Stimulated activated CD4-positive, alpha-beta T cell treated with anti-CD3 and anti-CD28 coated beads, Interleukin-1b, Interleukin-23, amount 100 ng/mL, for 4 hours (primary cell): Measurements from ENCODE around the gene HOXA4.

Experiments used
- DNase-seq, 2 donors: peaks; one replicate each; pipeline ENCODE4 v3.0.0-alpha.2; 2020; ENCODE audit warnings: low read depth in 2 of 2

Gene HOXA4

DNA sequence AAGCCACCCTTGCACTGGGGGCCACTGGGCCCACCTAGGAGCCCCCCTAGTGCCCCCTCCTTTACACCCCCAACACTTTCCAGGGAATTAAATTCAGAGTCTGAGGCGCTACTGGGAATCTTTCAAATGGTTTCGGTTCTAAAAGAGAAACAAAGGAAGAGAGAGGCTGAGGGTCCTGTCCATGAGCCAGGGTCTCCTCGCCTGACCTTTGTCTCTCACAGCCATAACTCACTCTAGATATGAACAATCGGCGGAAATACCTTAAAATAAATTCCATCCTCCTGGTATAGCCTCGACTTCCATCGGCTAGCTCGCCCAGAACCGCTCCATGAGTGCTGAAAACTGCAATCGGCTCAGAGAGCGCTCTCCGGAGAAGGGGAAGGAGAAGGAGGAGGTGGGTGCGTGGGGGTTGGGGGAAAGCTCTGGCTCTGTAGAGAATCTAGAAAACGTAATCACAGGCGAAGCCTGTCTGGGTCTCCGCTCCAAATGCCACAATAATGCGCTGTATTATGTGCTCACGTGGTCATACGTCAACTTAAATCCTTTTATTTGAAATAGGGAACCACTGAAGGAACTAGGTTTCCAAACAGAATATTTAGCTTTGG lies 12.6 kb downstream of the HOXA4 start:
- no peak for DNase-seq

DNA sequence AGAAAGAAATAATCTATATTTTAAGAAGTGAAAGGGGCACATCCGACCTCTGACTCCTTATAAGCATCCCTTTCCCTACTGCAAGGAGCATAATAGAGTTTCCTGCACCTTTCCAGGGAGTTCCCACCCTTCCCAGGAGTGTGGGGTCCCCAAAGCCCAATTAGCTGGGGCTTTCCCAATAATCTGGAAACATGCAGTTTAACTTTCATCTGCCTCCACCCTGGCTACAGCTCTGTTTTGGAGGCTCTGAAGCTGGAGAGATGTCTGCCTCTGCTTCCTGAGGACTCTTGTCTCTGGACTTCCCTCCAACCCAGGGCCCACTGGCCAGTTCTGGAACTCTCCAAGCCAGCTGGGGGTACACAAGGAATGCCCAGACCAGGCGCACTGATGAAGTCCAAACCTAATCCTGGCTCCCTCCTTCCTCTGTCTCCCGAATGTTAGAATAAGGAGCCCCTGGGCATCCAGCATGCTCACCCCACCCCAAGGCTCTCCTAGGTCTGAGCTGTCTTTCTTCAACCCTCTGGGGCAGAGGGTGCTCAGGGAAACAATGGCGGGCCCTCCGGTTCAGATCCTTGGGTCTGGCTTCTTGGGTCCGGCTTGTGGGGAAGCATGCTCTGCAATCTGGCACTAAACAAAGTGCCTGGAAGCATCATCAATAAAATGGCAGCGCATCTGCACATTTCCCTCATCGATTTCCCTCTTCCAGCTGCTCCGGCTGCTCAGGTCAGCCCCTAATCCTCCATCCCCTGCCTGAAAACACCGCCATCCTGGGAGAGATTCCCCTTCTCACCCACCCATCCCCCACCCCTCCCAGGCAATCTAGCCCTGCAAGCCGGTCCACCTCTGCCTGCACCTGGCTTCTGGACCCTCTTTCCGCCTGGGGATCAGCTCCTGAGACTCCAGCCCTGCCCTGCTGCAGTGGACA lies 13.3 kb downstream of the HOXA4 start:
- DNase-seq: no peak

- DNase-seq: no peak
Measured at GRCh38 chr7:27116031-27116961, 14.3 kb downstream of the HOXA4 start.

- DNase-seq: no peak
Measured at GRCh38 chr7:27115221-27116026, 15.1 kb downstream of the HOXA4 start.

DNA sequence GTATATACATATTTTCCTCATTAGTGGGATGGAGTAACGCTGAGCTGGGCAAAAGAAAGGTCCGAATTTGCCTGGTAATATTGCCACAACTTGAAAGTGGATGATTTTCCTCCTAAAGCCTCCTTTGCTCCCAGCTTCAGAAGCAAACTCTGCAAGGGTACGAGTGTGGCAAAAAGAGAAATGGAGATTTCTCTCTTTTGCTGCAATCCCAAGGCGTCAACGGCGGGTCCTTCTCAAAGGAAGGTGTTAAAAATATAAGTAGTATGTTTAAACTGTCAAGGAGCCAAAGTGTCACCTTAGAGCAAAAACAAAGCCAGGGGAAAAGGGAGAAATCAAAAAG lies 15.7 kb downstream of the HOXA4 start:
- no peak for DNase-seq

DNA sequence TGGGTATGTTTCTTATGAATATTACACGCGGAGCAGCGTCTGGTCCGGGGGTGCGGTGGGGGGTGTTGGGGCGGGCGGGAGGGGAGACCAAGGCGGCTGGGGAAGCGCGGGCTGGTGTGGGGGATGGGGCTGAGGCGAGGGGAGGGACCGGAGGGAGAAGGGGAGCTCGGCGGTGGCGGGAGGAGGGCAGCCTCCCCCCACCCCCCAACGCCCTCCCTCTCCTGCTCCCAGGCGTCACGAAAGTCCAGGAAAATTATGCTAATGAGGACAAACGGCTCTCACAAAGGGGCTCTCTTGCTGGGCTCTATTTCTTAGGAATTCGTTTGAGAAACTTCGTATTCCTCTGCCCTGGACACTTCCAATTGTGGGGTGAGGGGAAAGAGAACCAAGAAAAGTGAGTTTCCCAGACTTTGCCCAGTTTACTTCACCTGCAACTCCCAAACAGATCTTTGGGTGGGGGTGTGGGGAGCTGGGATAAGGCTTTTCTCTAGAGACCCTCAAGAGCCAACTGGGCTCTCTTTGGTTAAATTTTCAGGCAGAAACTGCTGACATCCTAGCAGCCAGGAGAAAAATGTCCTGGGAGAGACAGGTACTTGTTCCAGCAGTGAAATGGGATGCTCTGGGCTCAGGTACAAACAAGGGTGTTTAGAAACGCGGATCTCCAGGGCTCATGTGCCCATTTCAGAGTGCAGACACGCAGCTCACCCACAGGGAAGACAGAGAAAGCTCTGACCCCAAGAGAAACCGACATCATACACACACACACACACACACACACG lies 16.4 kb downstream of the HOXA4 start:
- DNase-seq: no peak

DNA sequence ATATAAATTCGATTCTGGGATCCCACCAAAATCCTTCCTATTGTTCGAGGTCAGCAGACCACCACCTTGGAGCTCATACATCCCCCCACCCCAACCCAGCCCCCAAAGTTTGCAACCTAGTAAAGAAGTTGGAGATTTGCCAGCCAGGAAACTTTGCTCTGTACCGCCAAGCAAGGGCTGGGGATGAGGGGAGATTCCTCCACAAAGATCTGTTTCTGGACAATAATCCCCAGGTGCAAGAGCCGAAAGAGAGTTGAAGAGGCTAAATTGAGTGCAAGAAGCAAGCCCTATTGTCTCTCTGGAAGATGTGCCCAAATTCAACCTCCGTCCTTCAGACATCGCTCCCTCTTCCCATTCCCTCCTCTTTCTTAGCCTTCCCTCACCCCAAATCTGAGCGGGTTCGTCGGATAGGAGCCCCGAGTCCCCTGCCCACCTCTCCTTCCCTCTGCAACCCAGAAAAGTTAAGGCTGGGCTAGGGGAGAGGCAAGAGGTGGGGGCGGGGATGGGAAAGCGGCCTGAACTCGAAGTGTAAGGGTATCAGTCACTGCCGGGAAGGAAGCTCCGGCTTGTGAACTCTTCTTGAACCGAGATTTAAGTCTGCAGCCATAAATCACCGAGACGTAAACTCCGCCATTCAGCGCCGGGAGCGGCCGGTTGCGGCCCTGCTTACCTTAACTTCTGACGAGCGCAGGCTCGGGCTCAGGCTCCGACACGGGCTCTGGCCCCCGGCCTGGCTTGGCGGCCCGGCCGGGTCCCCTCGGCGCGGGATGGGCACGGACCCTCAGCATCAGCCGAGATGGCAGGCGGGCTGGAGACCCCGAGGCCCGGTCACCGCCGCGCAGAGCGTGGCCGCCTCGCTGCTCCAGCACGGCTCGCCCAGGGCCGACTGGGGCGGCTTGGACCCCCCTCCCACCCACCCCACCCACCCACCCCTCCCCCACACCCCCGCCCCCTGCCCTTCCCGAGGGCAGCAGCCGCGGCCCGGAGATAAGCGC lies 17.3 kb downstream of the HOXA4 start:
- no peak for DNase-seq

DNA sequence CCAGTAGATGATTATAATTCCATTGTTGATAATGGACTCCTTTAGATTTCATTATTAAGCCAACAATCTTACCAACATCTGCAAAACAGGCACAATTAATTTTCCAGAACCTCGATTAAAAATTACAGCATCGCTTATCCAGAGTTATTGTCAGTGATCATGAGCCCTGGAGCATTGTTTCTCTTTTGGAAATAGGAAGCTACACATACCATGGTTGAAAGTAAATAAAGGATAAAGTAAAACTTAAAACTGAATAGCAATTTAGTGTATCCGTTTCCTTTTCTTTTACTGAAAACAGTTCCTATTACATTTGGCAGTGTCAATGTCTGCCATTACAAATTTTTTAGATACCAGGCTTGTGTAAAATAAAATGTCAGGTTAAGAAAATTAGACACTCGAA lies 18.2 kb downstream of the HOXA4 start:
- DNase-seq: no peak

DNA sequence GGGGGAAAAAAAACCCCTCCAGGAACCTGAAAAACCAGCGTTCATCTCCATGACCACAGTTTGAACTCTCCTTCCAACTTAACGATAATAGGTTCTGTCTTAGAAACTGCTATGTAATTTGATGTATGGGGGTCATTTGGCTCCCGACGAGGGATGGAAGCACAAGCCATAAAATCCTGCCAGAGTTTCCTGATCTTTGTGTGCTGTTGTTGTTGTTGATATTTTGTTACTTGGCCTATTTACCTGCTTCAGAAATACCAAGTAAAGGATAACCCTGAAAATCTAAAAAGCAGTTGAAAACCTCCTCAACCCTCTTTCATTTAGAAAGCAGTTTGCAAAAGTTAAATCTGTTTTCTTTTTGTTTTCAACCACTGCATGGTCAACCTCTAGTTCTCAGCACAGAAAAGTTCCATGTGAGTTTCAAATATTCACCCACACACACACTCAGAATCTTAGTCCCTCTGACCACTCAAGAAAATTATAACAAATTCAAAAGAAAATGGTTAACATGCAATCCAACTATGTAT lies 18.7 kb downstream of the HOXA4 start:
- no peak for DNase-seq

GRCh38 chr7:27111042-27111750 lies 19.4 kb downstream of the HOXA4 start:
- no peak for DNase-seq

- no peak for DNase-seq
Measured at GRCh38 chr7:27110186-27111031, 20.1 kb downstream of the HOXA4 start.

DNA sequence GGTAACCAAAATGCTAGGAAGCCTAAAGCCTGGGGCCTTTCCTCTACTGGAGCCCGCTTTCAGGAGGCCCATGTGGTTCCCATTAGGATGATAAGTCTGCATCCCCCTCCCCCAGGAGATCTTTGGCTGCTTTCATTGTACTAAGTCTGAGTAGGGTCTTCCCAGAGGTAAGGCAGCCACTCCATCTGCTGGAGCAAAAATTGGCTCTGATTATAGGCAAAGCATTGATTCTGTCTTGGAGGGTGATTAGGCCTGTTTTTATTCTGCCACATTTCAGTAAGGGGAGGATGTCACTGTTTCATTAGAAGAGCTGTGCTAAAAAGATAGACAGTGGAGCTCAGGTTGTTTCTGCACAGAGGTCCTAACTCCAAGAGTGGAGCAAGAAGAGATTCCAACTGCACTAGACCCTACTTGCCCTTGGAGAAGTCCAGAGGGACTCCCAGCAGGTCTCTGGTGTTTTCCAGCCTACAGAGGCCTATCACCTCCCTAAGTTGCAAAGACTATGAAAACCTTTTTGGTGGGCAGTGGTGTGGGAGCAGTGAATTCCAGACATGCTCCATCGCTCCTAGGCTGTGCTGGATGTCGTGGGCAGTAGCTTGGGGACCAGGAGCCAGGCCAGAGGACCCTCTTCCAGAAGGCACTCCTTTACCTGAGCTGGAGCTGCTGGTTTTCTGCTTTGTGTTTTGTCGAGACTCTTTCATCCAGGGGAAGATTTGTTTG lies 20.9 kb downstream of the HOXA4 start:
- no peak for DNase-seq

GRCh38 chr7:27108390-27109127 lies 22.0 kb downstream of the HOXA4 start:
- DNase-seq: no peak

- DNase-seq: no peak
Measured at GRCh38 chr7:27107391-27108381, 22.9 kb downstream of the HOXA4 start.

DNA sequence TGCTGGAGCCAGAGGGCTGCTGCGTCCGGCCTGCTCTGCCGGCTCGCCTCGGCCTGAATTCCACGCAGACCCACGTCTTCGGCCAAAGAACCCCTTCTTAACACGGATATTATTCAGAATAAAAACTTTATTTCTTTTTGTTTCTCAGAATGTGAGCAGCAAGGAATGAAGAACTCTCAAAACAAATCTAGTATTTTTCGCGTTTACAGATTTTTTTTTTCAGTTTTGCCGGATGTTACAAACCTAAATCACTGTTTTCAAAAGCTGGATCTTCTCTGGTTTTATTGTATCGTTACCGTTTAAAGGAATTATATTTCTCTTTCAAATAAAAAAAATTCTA lies 23.7 kb downstream of the HOXA4 start:
- DNase-seq: no peak
